Transverse colon (tissue), 4 donors: ENCODE data around the gene ACOT4. TPM values are rescaled to one million over a fixed set of nuclear protein-coding genes. Genes with fewer than 3 reads are reported as not detected.
"Not testable (repeated sequence)": the region's sequence is repeated elsewhere in the genome, so short reads cannot be mapped to it uniquely, and the experiment has no call there.

Experiments used
- DNase-seq: peaks from one replicate; pipeline ENCODE4 v3.0.0-alpha.2; 2019
- H3K27ac ChIP-seq, 4 donors: fragments of 200-600 bp; sonication (generic); 2 replicates each; pipeline ENCODE4 v1.5.1; 2016 to 2018; ENCODE audit warnings: inconsistent platforms in 4 of 4
- H3K27me3 ChIP-seq: fragments of 200-600 bp; sonication (generic); 2 replicates; pipeline ENCODE4 v1.5.1; 2017; ENCODE audit warnings: inconsistent platforms
- H3K36me3 ChIP-seq, 4 donors: fragments of 200-600 bp; sonication (generic); 2 replicates each; pipeline ENCODE4 v1.5.1; 2017 to 2019; ENCODE audit warnings: inconsistent platforms in 4 of 4
- H3K4me1 ChIP-seq, 4 donors: fragments of 200-600 bp; sonication (generic); 2 replicates each; pipeline ENCODE4 v1.5.1; 2017 to 2020; ENCODE audit warnings: inconsistent platforms in 4 of 4
- H3K4me3 ChIP-seq, 4 donors: fragments of 200-600 bp; sonication (generic); 1 replicate in 1 of 4; 2 replicates in 3 of 4; pipeline versions ENCODE4 v1.5.1 to v1.6.1; 2017 to 2019; ENCODE audit warnings: inconsistent platforms in 4 of 4
- H3K9me3 ChIP-seq, 2 donors: fragments of 200-600 bp; sonication (generic); 2 replicates each; pipeline ENCODE4 v1.5.1; 2017 to 2019; ENCODE audit warnings: inconsistent platforms in 2 of 2
- EP300 ChIP-seq: sonication (generic); formaldehyde crosslinking; IDR thresholded peaks from one replicate; pipeline ENCODE4 v1.6.1; 2017; ENCODE audit warnings: antibody characterized with exemption, low read depth
- POLR2A ChIP-seq: fragments of 450-650 bp; IDR thresholded peaks from one replicate; pipeline ENCODE4 v1.6.1; 2016; ENCODE audit warnings: antibody characterized with exemption, mild to moderate bottlenecking, moderate library complexity
- POLR2AphosphoS5 ChIP-seq, 3 donors: sonication (generic); formaldehyde crosslinking; IDR thresholded peaks; one replicate each; pipeline ENCODE4 v1.6.1; 2016; ENCODE audit warnings: antibody characterized with exemption in 3 of 3
- WGBS, 2 donors: methylation state at CpG; one replicate each; pipeline ENCODE4 v1.1.5; 2018; ENCODE audit warnings: low coverage in 1 of 2; 5-methylcytosine and 5-hydroxymethylcytosine counted together
- in situ Hi-C, 4 donors: fragments of 200-750 bp; cut with MboI; loops; one replicate each; pipeline versions ENCODE4 v1.15.0 to v1.15.1; 2017; ENCODE audit warnings: low sequenced_read_pairs in 3 of 4, low pct_ligation_motif_present in 1 of 4, low pct_unique_long_range_greater_than_20kb in 1 of 4
- intact Hi-C: fragments of 100-400 bp; cut with DNase I; formaldehyde crosslinking; loops from one replicate; pipeline ENCODE4 v1.15.1; 2023; ENCODE audit warnings: low total_unique reads
- total RNA-seq, 4 donors: library from RNA; depleted of rRNA; stranded (reverse); fragments of >200 nt; gene quantifications; one replicate each; pipeline ENCODE4 v1.1.0, GENCODE V29; 2016
- TF ChIP-seq, protein P1 (sequence below), 5 experiments: fragments of 200-600 bp in 3 of 5; fragments of 450-650 bp in 2 of 5; sonication (generic) in 3 of 5; IDR thresholded peaks; 1 replicate in 2 of 5; 2 replicates in 3 of 5; pipeline ENCODE4 v1.5.1; 2016 to 2017; ENCODE audit warnings: antibody characterized with exemption in 5 of 5, inconsistent platforms in 3 of 5, mild to moderate bottlenecking in 2 of 5, moderate library complexity in 1 of 5

ACOT4 gene
- total RNA-seq, 4 donors from 2014 or later, result 3.5 to 5.2 TPM; not detected in 2

GRCh38 chr14:73634011-73634833 is 42.5 kb downstream of the ACOT4 start:
- 17 to 67% methylated on average over 4 to 25 of the region's 53 CpGs for WGBS, 2 donors
- no peak for TF ChIP-seq POLR2AphosphoS5 (IDR thresholded peaks at IDR 0.05)
- TF ChIP-seq, protein P1, sequence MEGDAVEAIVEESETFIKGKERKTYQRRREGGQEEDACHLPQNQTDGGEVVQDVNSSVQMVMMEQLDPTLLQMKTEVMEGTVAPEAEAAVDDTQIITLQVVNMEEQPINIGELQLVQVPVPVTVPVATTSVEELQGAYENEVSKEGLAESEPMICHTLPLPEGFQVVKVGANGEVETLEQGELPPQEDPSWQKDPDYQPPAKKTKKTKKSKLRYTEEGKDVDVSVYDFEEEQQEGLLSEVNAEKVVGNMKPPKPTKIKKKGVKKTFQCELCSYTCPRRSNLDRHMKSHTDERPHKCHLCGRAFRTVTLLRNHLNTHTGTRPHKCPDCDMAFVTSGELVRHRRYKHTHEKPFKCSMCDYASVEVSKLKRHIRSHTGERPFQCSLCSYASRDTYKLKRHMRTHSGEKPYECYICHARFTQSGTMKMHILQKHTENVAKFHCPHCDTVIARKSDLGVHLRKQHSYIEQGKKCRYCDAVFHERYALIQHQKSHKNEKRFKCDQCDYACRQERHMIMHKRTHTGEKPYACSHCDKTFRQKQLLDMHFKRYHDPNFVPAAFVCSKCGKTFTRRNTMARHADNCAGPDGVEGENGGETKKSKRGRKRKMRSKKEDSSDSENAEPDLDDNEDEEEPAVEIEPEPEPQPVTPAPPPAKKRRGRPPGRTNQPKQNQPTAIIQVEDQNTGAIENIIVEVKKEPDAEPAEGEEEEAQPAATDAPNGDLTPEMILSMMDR (IDR thresholded peaks at IDR 0.05), result peak in 4 of 5 experiments; percentile 24 to 42 (median 30)
- in situ Hi-C loops (loop anchor here (5.0 to 25.0 kb wide), 4 partner anchors 122 to 137 kb away; no protein-coding TSS in a partner anchor), intact Hi-C loops (loop anchor here (5.0 kb wide), 1 partner anchor 127 kb away; no protein-coding TSS in a partner anchor)
- no peaks in the 10 kb centered on the region for H3K36me3 ChIP-seq
- peak overlapping the region; percentile 26 to 41 (median 30) for H3K27ac ChIP-seq
- H3K4me1 ChIP-seq, result peaks cover 4 to 16% (median 11%) of the 10 kb centered on the region in 4 donors
- peak overlapping the region; percentile 13 to 74 (median 48) for H3K4me3 ChIP-seq
- H3K27me3 ChIP-seq, result no peaks in the 10 kb centered on the region
- DNase-seq, result peak; percentile 55
- H3K9me3 ChIP-seq, result no peaks in the 10 kb centered on the region

DNA sequence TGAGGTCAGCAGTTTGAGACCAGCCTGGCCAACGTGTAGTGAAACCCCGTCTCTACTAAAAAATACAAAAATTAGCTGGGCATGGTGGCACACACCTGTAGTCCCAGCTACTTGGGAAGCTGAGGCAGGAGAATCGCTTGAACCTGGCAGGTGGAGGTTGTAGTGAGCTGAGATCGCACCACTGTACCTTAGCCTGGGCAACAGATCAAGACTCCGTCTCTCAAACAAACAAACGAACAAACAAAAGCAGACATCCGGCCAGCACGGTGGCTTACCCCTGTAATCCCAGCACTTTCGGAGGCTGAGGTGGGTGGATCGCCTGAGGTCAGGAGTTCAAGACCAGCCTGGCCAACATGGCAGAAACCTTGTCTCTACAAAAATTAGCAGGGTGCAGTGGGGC is 44.7 kb downstream of the ACOT4 start:
- H3K9me3 ChIP-seq, H3K36me3 ChIP-seq, DNase-seq, H3K27ac ChIP-seq, intact Hi-C loops, H3K4me3 ChIP-seq, H3K27me3 ChIP-seq: not testable (repeated sequence)
- in situ Hi-C loops, result loop anchor here in 2 of 4 donors (10.0 to 25.0 kb wide), 2 partner anchors 124 to 132 kb away; no protein-coding TSS in a partner anchor
- 88% methylated on average over 10 of the region's 10 CpGs; no CpG with 5 or more reads in 1 of the 2 donors for WGBS, 2 donors
- H3K4me1 ChIP-seq, result peaks cover 4 to 16% (median 11%) of the 10 kb centered on the region in 4 donors

GRCh38 chr14:73637830-73638229 is 46.2 kb downstream of the ACOT4 start:
- DNase-seq, result no peak
- intact Hi-C loops (no loop called here), in situ Hi-C loops (loop anchor here in 2 of 4 donors (10.0 to 25.0 kb wide), 2 partner anchors 126 to 133 kb away; no protein-coding TSS in a partner anchor)
- TF ChIP-seq, protein P1 (IDR thresholded peaks at IDR 0.05), result no peak
- TF ChIP-seq POLR2A (no peak), EP300 (no peak), POLR2AphosphoS5 (IDR thresholded peaks at IDR 0.05) (no peak)
- 72 to 76% methylated on average over 4 to 5 of the region's 5 CpGs for WGBS, 2 donors
- no peak overlapping the region for H3K4me3 ChIP-seq
- H3K27ac ChIP-seq, result no peak overlapping the region
- no peaks in the 10 kb centered on the region for H3K27me3 ChIP-seq
- H3K36me3 ChIP-seq, result no peaks in the 10 kb centered on the region
- H3K4me1 ChIP-seq, result peaks cover 4 to 15% (median 11%) of the 10 kb centered on the region in 4 donors
- no peaks in the 10 kb centered on the region for H3K9me3 ChIP-seq

- peaks cover 7 to 16% (median 10%) of the 10 kb centered on the region in 4 donors for H3K4me1 ChIP-seq
- DNase-seq, result no peak
- in situ Hi-C loops, result loop anchor here in 1 of 4 donors (25.0 kb wide), 1 partner anchor 129 kb away; no protein-coding TSS in a partner anchor
- TF ChIP-seq POLR2A (no peak), POLR2AphosphoS5 (IDR thresholded peaks at IDR 0.05) (no peak), EP300 (no peak)
- TF ChIP-seq, protein P1 (IDR thresholded peaks at IDR 0.05), result no peak
- no peak overlapping the region for H3K27ac ChIP-seq
- H3K9me3 ChIP-seq, result no peaks in the 10 kb centered on the region
- H3K36me3 ChIP-seq, result no peaks in the 10 kb centered on the region
- H3K4me3 ChIP-seq, result no peak overlapping the region
- WGBS, 2 donors, result 33 to 90% methylated on average over 1 to 5 of the region's 5 CpGs
- no peaks in the 10 kb centered on the region for H3K27me3 ChIP-seq
- intact Hi-C loops, result no loop called here
Measured at GRCh38 chr14:73640796-73641365, 49.2 kb downstream of the ACOT4 start.
